Myometrial cell (primary cell): ENCODE measurements around the gene TAF11L9. TPM values are rescaled to one million over a fixed set of nuclear protein-coding genes. Genes with fewer than 3 reads are reported as not detected.

Experiments used
- total RNA-seq: library from RNA; depleted of rRNA; stranded (reverse); fragments of >200 nt; gene quantifications from 2 replicates; pipeline ENCODE4 v1.2.3, GENCODE V29; 2015

The TAF11L9 gene
- not detected in 2 replicates for total RNA-seq

GRCh38 chr5:17594255-17594654, at the start of gene TAF11L9:
Gene TAF11L9 (minus strand): TSS chr5:17594394.

GRCh38 chr5:17634160-17634559, 40.0 kb upstream of the TAF11L9 start, which contains the start of gene TAF11L14:
Gene TAF11L14 (plus strand): TSS chr5:17634460.

GRCh38 chr5:17631788-17632187, 37.6 kb upstream of the TAF11L9 start, which contains the start of gene TAF11L13:
Gene TAF11L13 (plus strand): TSS chr5:17632088.

GRCh38 chr5:17610092-17610491, 15.9 kb upstream of the TAF11L9 start, which contains the start of gene TAF11L12:
Gene TAF11L12 (plus strand): TSS chr5:17610392.

GRCh38 chr5:17603880-17604279, 9.7 kb upstream of the TAF11L9 start, which contains the start of gene TAF11L11:
Gene TAF11L11 (plus strand): TSS chr5:17604183.

GRCh38 chr5:17597728-17598127, 3.5 kb upstream of the TAF11L9 start, which contains the start of gene TAF11L10:
Gene TAF11L10 (minus strand): TSS chr5:17597828.

GRCh38 chr5:17590860-17591259, 3.3 kb downstream of the TAF11L9 start, which contains the start of gene TAF11L8:
Gene TAF11L8 (minus strand): TSS chr5:17590960.

GRCh38 chr5:17585658-17586057, 8.5 kb downstream of the TAF11L9 start, which contains the start of gene TAF11L7:
Gene TAF11L7 (minus strand): TSS chr5:17585758.

Other genes starting within 250 kb of the TAF11L9 start
- gene TAF11L2, start 96.2 kb downstream of the TAF11L9 start, total RNA-seq = not detected in 2 replicates
- gene TAF11L3, start 76.0 kb downstream of the TAF11L9 start, total RNA-seq = not detected in 2 replicates
- not detected in 2 replicates for gene TAF11L4, start 72.6 kb downstream of the TAF11L9 start, total RNA-seq
- not detected in 2 replicates for gene TAF11L5, start 69.2 kb downstream of the TAF11L9 start, total RNA-seq
- gene TAF11L6, start 65.7 kb downstream of the TAF11L9 start, total RNA-seq = not detected in 2 replicates
- gene TAF11L7, start 8.6 kb downstream of the TAF11L9 start, total RNA-seq = not detected in 2 replicates
- not detected in 2 replicates for gene TAF11L8, start 3.4 kb downstream of the TAF11L9 start, total RNA-seq
- not detected in 2 replicates for gene TAF11L10, start 3.4 kb upstream of the TAF11L9 start, total RNA-seq
- not detected in 2 replicates for gene TAF11L11, start 9.8 kb upstream of the TAF11L9 start, total RNA-seq
- gene TAF11L12, start 16.0 kb upstream of the TAF11L9 start, total RNA-seq = not detected in 2 replicates
- not detected in 2 replicates for gene TAF11L13, start 37.7 kb upstream of the TAF11L9 start, total RNA-seq
- gene TAF11L14, start 40.1 kb upstream of the TAF11L9 start, total RNA-seq = not detected in 2 replicates